ENCODE data around the gene NT5C3A. TPM values are rescaled to one million over a fixed set of nuclear protein-coding genes. Genes with fewer than 3 reads are reported as not detected.
"Not testable (repeated sequence)": the region's sequence is repeated elsewhere in the genome, so short reads cannot be mapped to it uniquely, and the experiment has no call there.

The NT5C3A gene
- total RNA-seq, 1 experiment from 2014 or later, result 18.6 TPM

DNA sequence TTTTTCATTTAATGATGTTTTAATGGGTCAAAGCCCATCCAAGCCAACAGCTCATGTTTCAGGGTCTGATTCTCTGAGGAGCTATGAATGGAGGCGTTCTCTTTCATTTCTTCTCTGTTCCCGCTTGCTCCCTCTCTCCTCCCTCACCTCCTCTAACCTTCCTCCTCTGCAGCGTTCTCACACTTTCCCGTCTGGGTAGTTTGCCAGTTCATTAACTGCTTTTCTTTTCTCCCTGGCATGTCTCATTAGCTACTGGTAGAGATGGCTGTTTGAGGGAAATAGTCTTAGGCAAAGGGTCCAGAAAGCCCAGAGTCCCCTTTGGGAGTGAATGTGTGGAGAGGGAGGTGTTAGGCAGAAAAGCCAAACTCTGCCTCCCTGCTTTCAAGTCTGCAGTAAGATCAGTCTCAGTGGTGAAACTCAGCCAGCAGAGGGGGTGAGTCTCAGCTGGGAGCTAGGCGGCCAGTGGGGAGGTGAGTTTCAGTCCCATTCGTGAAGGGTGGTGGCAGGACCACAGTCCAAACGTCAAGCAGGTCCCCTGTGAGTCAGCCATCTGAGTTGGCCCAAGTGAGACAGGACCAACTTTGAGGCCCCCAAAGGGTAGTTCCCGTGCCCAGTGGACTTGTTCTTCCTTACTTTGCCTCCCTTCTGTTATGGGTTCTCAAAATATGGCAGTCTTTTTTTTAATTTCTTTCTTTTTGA lies 98.0 kb downstream of the NT5C3A start:
- H3K27ac Mint-ChIP-seq; H3K4me3 Mint-ChIP-seq; H3K9me3 Mint-ChIP-seq; H3K4me1 Mint-ChIP-seq; H3K36me3 Mint-ChIP-seq; POLR2A ChIA-PET; DNase-seq (ENCODE audit: low spot score): not testable (repeated sequence)
- ATAC-seq, result peak; percentile 97
- peaks cover 27% of the 10 kb centered on the region for H3K27me3 Mint-ChIP-seq (ENCODE audit: low read depth)
- CTCF ChIA-PET, result interaction anchor here (0.6 to 1.0 kb wide), 2 partner anchors 58 to 92 kb away, joined by 3 read pairs; no protein-coding TSS in a partner anchor

Other genes starting within 250 kb of the NT5C3A start
- 26.8 to 29.7 TPM (median 28.2 TPM) in 3 replicates for gene KBTBD2, start 171.0 kb downstream of the NT5C3A start, total RNA-seq (2021)
- 11.0 to 18.0 TPM (median 12.7 TPM) in 3 replicates for gene FKBP9, start 105.3 kb downstream of the NT5C3A start, total RNA-seq (2021)
- gene RP9, start 46.6 kb upstream of the NT5C3A start, total RNA-seq (2021), result 10.7 to 10.9 TPM (median 10.8 TPM) in 3 replicates
- gene BBS9, start 66.8 kb upstream of the NT5C3A start, total RNA-seq (2021), result 53.8 to 59.0 TPM (median 56.6 TPM) in 3 replicates

Measured in WTC11 (cell line).